ENCODE measurements around the gene SRP68. TPM values are rescaled to one million over a fixed set of nuclear protein-coding genes. Genes with fewer than 3 reads are reported as not detected.

The SRP68 gene
- total RNA-seq, 1 donor from 2014 or later: 31.7 TPM

DNA sequence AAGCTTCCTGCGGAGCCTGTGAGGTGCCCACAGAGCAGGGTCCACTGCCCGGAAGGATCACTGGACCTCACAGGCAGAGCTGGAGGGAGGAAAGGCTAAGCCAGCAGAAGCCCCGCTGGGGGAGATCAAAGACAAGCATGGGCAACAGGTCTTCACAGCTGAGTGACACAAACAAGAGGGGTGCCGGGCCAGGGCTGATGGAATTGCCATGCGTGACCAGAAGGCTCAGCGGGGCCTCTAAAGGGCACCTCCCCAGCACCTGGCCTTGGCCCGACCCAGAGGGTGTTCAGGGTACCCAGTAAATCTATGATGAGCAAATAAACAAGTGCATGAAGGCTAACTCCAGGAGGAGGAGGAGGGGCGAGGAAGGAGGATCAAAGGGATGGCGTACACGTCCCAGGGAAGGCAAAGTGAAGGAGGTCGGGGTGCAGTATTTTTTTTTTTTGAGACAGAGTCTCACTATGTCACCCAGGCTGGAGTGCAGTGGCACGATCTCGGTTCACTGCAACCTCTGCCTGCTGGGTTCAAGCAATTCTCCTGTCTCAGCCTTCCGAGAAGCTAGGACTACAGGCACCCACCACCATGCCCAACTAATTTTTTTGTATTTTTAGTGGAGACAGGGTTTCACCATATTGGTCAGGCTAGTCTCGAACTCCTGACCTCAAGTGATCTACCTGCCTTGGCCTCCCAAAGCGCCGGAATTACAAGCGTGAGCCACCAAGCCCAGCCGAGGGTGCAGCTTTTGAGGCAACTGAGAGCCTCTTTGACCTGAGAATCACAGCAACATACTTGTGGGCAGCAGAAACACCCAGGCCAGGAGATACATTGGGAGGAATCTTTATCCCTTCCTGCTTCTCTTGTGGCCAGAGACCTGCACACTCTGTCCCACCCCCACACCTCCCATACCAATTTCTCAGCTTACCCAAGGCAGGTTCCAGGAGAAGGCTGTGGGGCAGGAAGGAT lies 47.4 kb upstream of the SRP68 start:
- H3K36me3 Mint-ChIP-seq: no peaks in the 10 kb centered on the region
- Histone ChIP-seq H4K20me1 (ENCODE audit: low read depth) (no peaks in the 10 kb centered on the region), H3F3A (ENCODE audit: low read depth) (peaks cover 6% of the 10 kb centered on the region), H3K4me3 (no peak overlapping the region), H3K9ac (no peak overlapping the region), H3K27ac (no peak overlapping the region), H3K36me3 (no peaks in the 10 kb centered on the region), H3K4me2 (no peak overlapping the region), H3K9me3 (ENCODE audit: low read depth) (no peaks in the 10 kb centered on the region), H2AFZ (replicated peaks) (no peak overlapping the region), H3K27me3 (peaks cover 10% of the 10 kb centered on the region), H3K79me2 (ENCODE audit: low read depth) (no peaks in the 10 kb centered on the region), H3K4me1 (no peaks in the 10 kb centered on the region)
- H3K27ac Mint-ChIP-seq: peak overlapping the region; percentile 52
- no peaks in the 10 kb centered on the region for H3K9me3 Mint-ChIP-seq
- DNase-seq (ENCODE audit: low spot score): no peak
- TF ChIP-seq CTCF (IDR thresholded peaks at IDR 0.05) (no peak), EZH2 (IDR thresholded peaks at IDR 0.05) (no peak), EZH2phosphoT487 (IDR thresholded peaks at IDR 0.05) (no peak)
- peaks cover 26% of the 10 kb centered on the region for H3K4me1 Mint-ChIP-seq
- H3K4me3 Mint-ChIP-seq: peak overlapping the region; percentile 46
- peaks cover 2% of the 10 kb centered on the region for H3K27me3 Mint-ChIP-seq (ENCODE audit: insufficient read depth, low read depth)

GRCh38 chr17:76115138-76115754 lies 42.9 kb upstream of the SRP68 start:
- Histone ChIP-seq H3F3A (ENCODE audit: low read depth) (no peaks in the 10 kb centered on the region), H3K27me3 (no peaks in the 10 kb centered on the region), H3K9me3 (ENCODE audit: low read depth) (no peaks in the 10 kb centered on the region), H3K4me2 (no peak overlapping the region), H3K9ac (no peak overlapping the region), H3K79me2 (ENCODE audit: low read depth) (no peaks in the 10 kb centered on the region), H3K27ac (no peak overlapping the region), H2AFZ (replicated peaks) (no peak overlapping the region), H3K4me3 (no peak overlapping the region), H4K20me1 (ENCODE audit: low read depth) (no peaks in the 10 kb centered on the region), H3K4me1 (no peaks in the 10 kb centered on the region), H3K36me3 (no peaks in the 10 kb centered on the region)
- Mint-ChIP-seq H3K27ac (no peak overlapping the region), H3K36me3 (no peaks in the 10 kb centered on the region), H3K27me3 (ENCODE audit: insufficient read depth, low read depth) (peaks cover 6% of the 10 kb centered on the region), H3K9me3 (no peaks in the 10 kb centered on the region), H3K4me1 (peaks cover 11% of the 10 kb centered on the region), H3K4me3 (no peak overlapping the region)
- TF ChIP-seq CTCF (IDR thresholded peaks at IDR 0.05) (no peak), EZH2phosphoT487 (IDR thresholded peaks at IDR 0.05) (no peak), EZH2 (IDR thresholded peaks at IDR 0.05) (no peak)
- DNase-seq (ENCODE audit: low spot score): no peak

DNA sequence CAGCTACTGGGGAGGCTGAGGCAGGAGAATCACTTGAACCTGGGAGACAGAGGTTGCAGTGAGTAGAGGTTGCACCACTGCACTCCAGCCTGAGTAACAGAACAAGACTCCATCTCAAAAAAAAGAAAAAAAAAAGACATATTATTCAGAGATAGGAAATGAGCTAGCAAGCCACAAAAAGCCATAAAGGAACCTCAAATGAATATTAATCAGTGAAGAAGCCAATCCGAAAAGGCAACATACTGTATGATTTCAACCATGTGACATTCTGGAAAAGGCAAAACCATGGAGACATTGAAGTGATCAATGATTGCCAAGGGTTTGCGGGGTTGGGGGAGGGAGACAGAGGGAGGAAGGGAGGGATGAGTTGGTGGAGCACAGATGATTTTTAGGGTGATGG lies 39.6 kb upstream of the SRP68 start:
- DNase-seq (ENCODE audit: low spot score): no peak
- Mint-ChIP-seq H3K36me3 (no peaks in the 10 kb centered on the region), H3K4me3 (no peak overlapping the region), H3K27me3 (ENCODE audit: insufficient read depth, low read depth) (peaks cover 6% of the 10 kb centered on the region), H3K9me3 (no peaks in the 10 kb centered on the region), H3K27ac (no peak overlapping the region), H3K4me1 (no peaks in the 10 kb centered on the region)
- Histone ChIP-seq H2AFZ (replicated peaks) (no peak overlapping the region), H3K9me3 (ENCODE audit: low read depth) (no peaks in the 10 kb centered on the region), H3K4me1 (no peaks in the 10 kb centered on the region), H3K36me3 (no peaks in the 10 kb centered on the region), H3K9ac (no peak overlapping the region), H3K27ac (no peak overlapping the region), H3K4me2 (no peak overlapping the region), H4K20me1 (ENCODE audit: low read depth) (no peaks in the 10 kb centered on the region), H3K27me3 (no peaks in the 10 kb centered on the region), H3K4me3 (no peak overlapping the region), H3F3A (ENCODE audit: low read depth) (no peaks in the 10 kb centered on the region), H3K79me2 (ENCODE audit: low read depth) (no peaks in the 10 kb centered on the region)
- TF ChIP-seq CTCF (IDR thresholded peaks at IDR 0.05) (no peak), EZH2phosphoT487 (IDR thresholded peaks at IDR 0.05) (no peak), EZH2 (IDR thresholded peaks at IDR 0.05) (no peak)

All from neural progenitor cell (in vitro differentiated cells).